Lower leg skin (tissue), 4 donors: ENCODE results near the gene NCAPD3. TPM values are rescaled to one million over a fixed set of nuclear protein-coding genes. Genes with fewer than 3 reads are reported as not detected.

Experiments used
- DNase-seq, 2 donors: peaks; one replicate each; pipeline ENCODE4 v3.0.0-alpha.2; 2019; ENCODE audit warnings: low spot score in 2 of 2
- H3K4me3 ChIP-seq: fragments of 200-600 bp; sonication (generic); 2 replicates; pipeline ENCODE4 v1.5.1; 2017; ENCODE audit warnings: mild to moderate bottlenecking, low read depth; ENCODE audit not compliant: poor library complexity, severe bottlenecking
- CTCF ChIP-seq, 3 donors: fragments of 450-650 bp; IDR thresholded peaks; one replicate each; pipeline ENCODE4 v1.5.1; 2016; ENCODE audit warnings: antibody characterized with exemption in 3 of 3, mild to moderate bottlenecking in 3 of 3, moderate library complexity in 2 of 3
- POLR2A ChIP-seq, 2 donors: fragments of 450-650 bp; IDR thresholded peaks; one replicate each; pipeline ENCODE4 v1.6.1; 2016 to 2017; ENCODE audit warnings: antibody characterized with exemption in 2 of 2, mild to moderate bottlenecking in 1 of 2, moderate library complexity in 1 of 2
- WGBS, 2 donors: methylation state at CpG; one replicate each; pipeline ENCODE4 v1.1.5; 2018; 5-methylcytosine and 5-hydroxymethylcytosine counted together
- intact Hi-C: fragments of 100-400 bp; cut with DNase I; formaldehyde crosslinking; loops from one replicate; pipeline ENCODE4 v1.15.0; 2023; ENCODE audit warnings: low total_unique reads
- total RNA-seq, 4 donors: library from RNA; depleted of rRNA; stranded (reverse); fragments of >200 nt; gene quantifications; one replicate each; pipeline ENCODE4 v1.1.0, GENCODE V29; 2016

Gene NCAPD3
- total RNA-seq, 4 donors from 2014 or later: 10.7 to 24.7 (median 20.3) TPM

GRCh38 chr11:134176284-134176683 is 47.5 kb downstream of the NCAPD3 start:
- H3K4me3 ChIP-seq: no peak overlapping the region
- WGBS, 2 donors: 90 to 93% methylated on average over 13 of the region's 13 CpGs
- no peak for DNase-seq
- TF ChIP-seq CTCF (IDR thresholded peaks at IDR 0.05) (no peak), POLR2A (IDR thresholded peaks at IDR 0.05) (no peak)
- intact Hi-C loops: loop anchor here (5.0 kb wide), 1 partner anchor 626 kb away; no protein-coding TSS in a partner anchor

DNA sequence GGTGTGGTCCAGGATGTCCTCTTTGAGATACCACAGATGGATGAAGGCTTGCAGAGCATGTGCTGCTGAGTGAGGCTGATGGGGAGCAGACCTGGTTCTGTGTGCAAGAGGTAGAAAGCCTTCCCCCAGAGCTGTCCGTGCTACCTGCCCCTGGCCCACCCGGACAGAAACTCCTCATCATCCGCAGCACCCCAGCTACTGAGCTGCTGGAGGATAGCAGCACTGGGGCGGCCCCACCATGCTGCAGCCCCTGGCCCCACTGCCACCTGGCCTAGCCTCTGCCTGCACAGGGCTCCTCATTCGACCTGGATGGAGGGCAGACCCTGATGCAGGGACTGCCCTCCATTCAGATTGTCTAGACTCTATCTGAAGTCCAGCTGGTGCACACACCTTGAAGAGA is 50.5 kb downstream of the NCAPD3 start:
- 92 to 98% methylated on average over 5 of the region's 5 CpGs for WGBS, 2 donors
- DNase-seq: no peak
- no peak overlapping the region for H3K4me3 ChIP-seq
- intact Hi-C loops: no loop called here
- TF ChIP-seq POLR2A (IDR thresholded peaks at IDR 0.05) (no peak), CTCF (IDR thresholded peaks at IDR 0.05) (no peak)

- intact Hi-C loops: no loop called here
- H3K4me3 ChIP-seq: no peak overlapping the region
- TF ChIP-seq CTCF (IDR thresholded peaks at IDR 0.05) (no peak), POLR2A (IDR thresholded peaks at IDR 0.05) (no peak)
- no peak for DNase-seq
- 97% methylated on average over 10 of the region's 10 CpGs for WGBS, 2 donors
Measured at GRCh38 chr11:134171951-134172350, 51.8 kb downstream of the NCAPD3 start.

DNA sequence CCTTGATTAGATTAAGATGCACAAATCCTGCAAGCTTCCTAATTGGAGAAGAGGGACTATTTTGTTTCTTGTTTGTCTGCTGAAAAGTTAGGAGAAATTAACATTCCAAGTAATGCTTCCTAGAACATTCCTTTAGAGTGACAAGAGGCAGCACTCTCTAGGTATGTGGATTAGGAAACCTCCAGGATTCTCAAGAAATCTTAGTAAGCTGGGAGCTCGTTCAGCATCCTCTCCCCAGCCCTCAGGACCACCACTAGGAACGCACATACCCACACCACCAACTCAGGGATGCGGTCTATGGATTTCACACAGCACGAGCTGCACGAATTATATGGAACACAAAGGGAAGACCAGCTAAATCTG is 52.9 kb downstream of the NCAPD3 start:
- no peak for DNase-seq
- H3K4me3 ChIP-seq: no peak overlapping the region
- TF ChIP-seq CTCF (IDR thresholded peaks at IDR 0.05): no peak
- TF ChIP-seq POLR2A (IDR thresholded peaks at IDR 0.05): no peak
- intact Hi-C loops: no loop called here
- WGBS, 2 donors: 92 to 94% methylated on average over 5 of the region's 5 CpGs

- intact Hi-C loops: no loop called here
- TF ChIP-seq POLR2A (IDR thresholded peaks at IDR 0.05): no peak
- no peak for TF ChIP-seq CTCF (IDR thresholded peaks at IDR 0.05)
- H3K4me3 ChIP-seq: no peak overlapping the region
- 69 to 71% methylated on average over 6 of the region's 6 CpGs for WGBS, 2 donors
- no peak for DNase-seq
Measured at GRCh38 chr11:134170177-134170918, 53.4 kb downstream of the NCAPD3 start.
